Stimulated activated memory B cell treated with anti-CD40 and anti-IgM and Interleukin-4, amounts not matched to agents 10 μg/mL and 1 μg/mL and 100 μg/mL, for 72 hours (primary cell): ENCODE measurements around the gene ADAMTS3.

Experiments
- ATAC-seq: fragments of 150-1000 bp; cut with Tn5 transposase; 2 replicates; pipeline ENCODE4 v1.10.0; 2021
- H3K27ac Mint-ChIP-seq: one replicate; pipeline ENCODE4 v1.8.0; 2022; ENCODE audit warnings: mild to moderate bottlenecking, mixed read lengths
- H3K27me3 Mint-ChIP-seq: one replicate; pipeline ENCODE4 v1.8.0; 2022; ENCODE audit warnings: mixed read lengths
- H3K36me3 Mint-ChIP-seq: one replicate; pipeline ENCODE4 v1.8.0; 2022; ENCODE audit warnings: mixed read lengths
- H3K4me1 Mint-ChIP-seq: one replicate; pipeline ENCODE4 v1.8.0; 2022; ENCODE audit warnings: mixed read lengths
- H3K4me3 Mint-ChIP-seq: one replicate; pipeline ENCODE4 v1.8.0; 2022; ENCODE audit warnings: mild to moderate bottlenecking, moderate library complexity, mixed read lengths
- H3K9me3 Mint-ChIP-seq: one replicate; pipeline ENCODE4 v1.8.0; 2022; ENCODE audit warnings: mixed read lengths

Gene ADAMTS3

DNA sequence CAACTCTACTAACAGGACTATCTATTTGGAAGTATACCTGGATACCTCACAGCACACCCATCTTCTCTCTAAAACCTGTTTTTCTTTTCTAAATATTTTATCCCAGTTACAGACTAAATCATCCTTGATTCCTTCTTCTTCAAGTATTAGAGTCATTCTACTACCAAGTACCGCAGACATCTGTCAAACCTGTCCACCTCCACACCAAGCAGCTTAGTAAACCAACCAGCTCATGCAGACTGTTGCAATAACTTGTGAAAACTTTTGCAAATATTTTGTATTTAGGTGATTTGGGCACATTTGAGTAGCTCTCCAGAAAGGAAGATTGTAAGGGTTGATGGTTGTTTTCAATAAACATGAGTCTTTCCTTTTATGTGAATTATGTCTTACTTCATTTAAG, 238.6 kb downstream of the ADAMTS3 start:
- ATAC-seq = no peak
- no peaks in the 10 kb centered on the region for H3K9me3 Mint-ChIP-seq
- H3K27me3 Mint-ChIP-seq = no peaks in the 10 kb centered on the region
- H3K27ac Mint-ChIP-seq = no peak overlapping the region
- no peaks in the 10 kb centered on the region for H3K36me3 Mint-ChIP-seq
- H3K4me1 Mint-ChIP-seq = no peaks in the 10 kb centered on the region
- no peak overlapping the region for H3K4me3 Mint-ChIP-seq

DNA sequence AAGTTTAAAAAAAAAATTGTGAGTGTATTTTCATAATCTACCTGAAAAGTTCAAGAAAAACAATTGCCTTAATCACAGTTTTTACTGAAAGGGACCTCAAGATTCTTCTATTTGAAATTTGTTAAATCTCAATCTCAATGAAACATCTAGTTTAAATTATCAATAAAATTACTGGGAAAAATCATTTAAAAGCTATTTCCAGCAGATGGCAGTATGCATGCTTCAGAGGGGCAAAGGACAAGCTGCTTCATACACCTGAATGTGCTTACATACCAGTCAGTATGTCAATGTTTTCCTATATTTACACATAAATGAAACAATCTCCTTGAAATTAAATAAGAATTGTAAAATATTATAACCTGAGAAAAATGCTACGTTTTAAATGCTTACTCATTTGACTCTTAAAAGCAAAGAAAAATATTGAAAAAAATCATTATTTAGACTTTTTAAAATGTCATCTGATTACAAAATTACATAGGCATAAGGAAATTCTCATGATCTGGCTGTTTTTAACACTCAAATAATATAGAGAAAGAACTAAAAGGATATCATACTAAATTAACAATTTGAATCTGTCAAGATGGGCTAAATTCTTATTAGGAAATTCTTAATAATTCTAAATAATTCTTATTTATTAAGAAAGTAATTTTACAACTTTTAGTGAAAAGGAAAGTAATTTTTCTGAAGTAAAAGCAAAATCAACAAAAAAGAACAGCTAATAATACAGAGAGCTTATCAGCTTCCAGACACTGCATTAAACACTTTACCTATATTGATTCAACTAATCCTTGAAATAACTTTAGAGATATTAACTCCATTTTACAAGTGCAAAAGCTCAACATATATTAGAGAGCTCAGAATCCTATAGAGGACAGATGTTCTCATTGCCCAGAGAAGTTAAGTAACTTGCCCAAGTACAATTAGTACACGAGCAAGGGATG, 242.1 kb downstream of the ADAMTS3 start:
- H3K27ac Mint-ChIP-seq = no peak overlapping the region
- no peaks in the 10 kb centered on the region for H3K27me3 Mint-ChIP-seq
- no peaks in the 10 kb centered on the region for H3K4me1 Mint-ChIP-seq
- H3K4me3 Mint-ChIP-seq = no peak overlapping the region
- H3K9me3 Mint-ChIP-seq = no peaks in the 10 kb centered on the region
- no peaks in the 10 kb centered on the region for H3K36me3 Mint-ChIP-seq
- no peak for ATAC-seq

DNA sequence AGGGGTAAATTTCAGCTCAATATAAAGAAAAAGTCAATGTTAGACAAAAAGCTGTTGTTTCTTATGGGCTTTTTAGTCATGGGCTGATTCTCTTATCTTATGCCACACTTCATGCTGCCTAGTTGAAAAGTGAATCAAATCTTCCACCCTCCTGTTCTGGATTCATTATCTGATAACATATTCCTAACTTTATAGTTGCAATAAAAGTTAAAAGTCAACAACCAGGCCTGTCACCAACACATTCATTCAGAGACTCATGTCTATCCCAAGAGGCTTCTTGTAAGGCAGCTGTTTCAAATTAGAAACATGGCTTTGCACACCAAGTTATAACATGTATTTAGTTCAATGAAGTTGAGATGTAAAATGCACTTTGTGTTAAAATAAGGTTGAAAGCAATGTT, 243.8 kb downstream of the ADAMTS3 start:
- Mint-ChIP-seq H3K27me3 (no peaks in the 10 kb centered on the region), H3K4me3 (no peak overlapping the region), H3K27ac (no peak overlapping the region), H3K36me3 (no peaks in the 10 kb centered on the region), H3K4me1 (no peaks in the 10 kb centered on the region), H3K9me3 (no peaks in the 10 kb centered on the region)
- ATAC-seq = no peak

GRCh38 chr4:72323227-72323626, 245.8 kb downstream of the ADAMTS3 start:
- Mint-ChIP-seq H3K27ac (no peak overlapping the region), H3K9me3 (no peaks in the 10 kb centered on the region), H3K4me1 (no peaks in the 10 kb centered on the region), H3K27me3 (no peaks in the 10 kb centered on the region), H3K4me3 (no peak overlapping the region), H3K36me3 (no peaks in the 10 kb centered on the region)
- no peak for ATAC-seq

- ATAC-seq = no peak
- Mint-ChIP-seq H3K27ac (no peak overlapping the region), H3K4me1 (no peaks in the 10 kb centered on the region), H3K36me3 (no peaks in the 10 kb centered on the region), H3K9me3 (no peaks in the 10 kb centered on the region), H3K27me3 (no peaks in the 10 kb centered on the region), H3K4me3 (no peak overlapping the region)
These were observed 248.6 kb downstream of the ADAMTS3 start for GRCh38 chr4:72320223-72320948.

DNA sequence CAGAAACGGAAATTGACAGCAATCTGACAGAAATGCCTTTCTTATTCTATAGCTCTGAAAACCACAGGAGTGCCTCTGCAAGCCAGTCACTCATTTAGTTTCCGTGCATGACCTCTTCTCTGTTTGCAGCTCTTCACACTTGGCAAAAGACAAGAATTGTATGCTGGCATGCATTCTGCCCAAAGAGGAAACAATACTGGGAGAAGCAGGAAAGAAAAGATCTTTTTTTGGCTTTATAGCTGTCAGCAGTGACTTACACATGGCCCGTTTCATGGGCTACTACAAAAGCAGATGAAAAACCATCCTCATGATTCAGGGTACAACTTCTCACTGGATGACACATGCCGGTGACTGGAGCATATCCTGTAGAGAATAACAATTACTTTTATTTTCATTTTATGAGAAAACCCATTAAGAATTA, 249.4 kb downstream of the ADAMTS3 start:
- Mint-ChIP-seq H3K9me3 (no peaks in the 10 kb centered on the region), H3K4me3 (no peak overlapping the region), H3K27ac (no peak overlapping the region), H3K27me3 (no peaks in the 10 kb centered on the region), H3K4me1 (no peaks in the 10 kb centered on the region), H3K36me3 (no peaks in the 10 kb centered on the region)
- no peak for ATAC-seq

- no peak overlapping the region for H3K4me3 Mint-ChIP-seq
- H3K4me1 Mint-ChIP-seq = no peaks in the 10 kb centered on the region
- H3K9me3 Mint-ChIP-seq = no peaks in the 10 kb centered on the region
These were observed 250.4 kb downstream of the ADAMTS3 start for GRCh38 chr4:72318421-72319170.

GRCh38 chr4:72314869-72315268, 254.2 kb downstream of the ADAMTS3 start:
- Mint-ChIP-seq H3K4me1 (no peaks in the 10 kb centered on the region), H3K36me3 (no peaks in the 10 kb centered on the region)

More at GRCh38 chr4:72318421-72319170, 250.4 kb downstream of the ADAMTS3 start:
- Mint-ChIP-seq H3K27ac (no peak overlapping the region), H3K27me3 (no peaks in the 10 kb centered on the region), H3K36me3 (no peaks in the 10 kb centered on the region)
- no peak for ATAC-seq

GRCh38 chr4:72313121-72313520, 255.9 kb downstream of the ADAMTS3 start:
- H3K4me3 Mint-ChIP-seq = no peak overlapping the region
- H3K36me3 Mint-ChIP-seq = no peaks in the 10 kb centered on the region
- H3K27ac Mint-ChIP-seq = no peak overlapping the region
- H3K27me3 Mint-ChIP-seq = peaks cover 8% of the 10 kb centered on the region
- no peaks in the 10 kb centered on the region for H3K9me3 Mint-ChIP-seq
- H3K4me1 Mint-ChIP-seq = no peaks in the 10 kb centered on the region
- no peak for ATAC-seq

More at GRCh38 chr4:72314869-72315268, 254.2 kb downstream of the ADAMTS3 start:
- H3K9me3 Mint-ChIP-seq = no peaks in the 10 kb centered on the region
- ATAC-seq = no peak
- H3K27me3 Mint-ChIP-seq = peaks cover 8% of the 10 kb centered on the region
- H3K27ac Mint-ChIP-seq = no peak overlapping the region
- no peak overlapping the region for H3K4me3 Mint-ChIP-seq

GRCh38 chr4:72312032-72312650, 256.9 kb downstream of the ADAMTS3 start:
- Mint-ChIP-seq H3K36me3 (no peaks in the 10 kb centered on the region), H3K4me1 (no peaks in the 10 kb centered on the region), H3K27me3 (peaks cover 8% of the 10 kb centered on the region), H3K9me3 (no peaks in the 10 kb centered on the region), H3K27ac (no peak overlapping the region), H3K4me3 (no peak overlapping the region)
- ATAC-seq = peak; percentile 51

- H3K9me3 Mint-ChIP-seq = no peaks in the 10 kb centered on the region
These were observed 257.7 kb downstream of the ADAMTS3 start for GRCh38 chr4:72311291-72311690.

DNA sequence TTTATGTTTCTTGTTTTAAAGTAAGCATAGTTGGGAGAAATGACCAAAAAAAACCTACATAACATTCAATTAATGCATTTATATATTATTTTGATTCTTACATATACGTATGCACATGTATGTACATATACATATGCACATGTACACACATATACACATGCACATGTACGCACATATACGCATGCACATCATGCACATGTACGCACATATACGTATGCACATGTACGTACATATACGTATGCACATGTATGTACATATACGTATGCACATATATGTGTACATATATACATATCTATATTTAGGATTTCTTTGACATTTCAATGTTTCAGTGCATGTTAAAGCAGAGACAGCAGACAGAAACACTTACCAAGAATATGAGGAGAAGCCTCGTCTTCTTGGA, 263.4 kb downstream of the ADAMTS3 start:
- H3K27me3 Mint-ChIP-seq = no peaks in the 10 kb centered on the region
- no peaks in the 10 kb centered on the region for H3K4me1 Mint-ChIP-seq
- no peaks in the 10 kb centered on the region for H3K36me3 Mint-ChIP-seq
- no peak for ATAC-seq
- no peak overlapping the region for H3K4me3 Mint-ChIP-seq
- H3K9me3 Mint-ChIP-seq = no peaks in the 10 kb centered on the region
- no peak overlapping the region for H3K27ac Mint-ChIP-seq

More at GRCh38 chr4:72311291-72311690, 257.7 kb downstream of the ADAMTS3 start:
- no peak overlapping the region for H3K4me3 Mint-ChIP-seq
- peaks cover 8% of the 10 kb centered on the region for H3K27me3 Mint-ChIP-seq
- ATAC-seq = no peak
- H3K27ac Mint-ChIP-seq = no peak overlapping the region
- H3K36me3 Mint-ChIP-seq = no peaks in the 10 kb centered on the region
- no peaks in the 10 kb centered on the region for H3K4me1 Mint-ChIP-seq

GRCh38 chr4:72305080-72305479, 263.9 kb downstream of the ADAMTS3 start:
- Mint-ChIP-seq H3K27ac (no peak overlapping the region), H3K36me3 (no peaks in the 10 kb centered on the region), H3K4me1 (no peaks in the 10 kb centered on the region), H3K27me3 (no peaks in the 10 kb centered on the region), H3K4me3 (no peak overlapping the region), H3K9me3 (no peaks in the 10 kb centered on the region)
- no peak for ATAC-seq

GRCh38 chr4:72302981-72303704, 265.9 kb downstream of the ADAMTS3 start:
- Mint-ChIP-seq H3K27ac (no peak overlapping the region), H3K9me3 (no peaks in the 10 kb centered on the region), H3K36me3 (no peaks in the 10 kb centered on the region), H3K4me1 (no peaks in the 10 kb centered on the region), H3K4me3 (no peak overlapping the region), H3K27me3 (no peaks in the 10 kb centered on the region)
- ATAC-seq = peak; percentile 80
